Right ventricle myocardium inferior (tissue), 1 donor: ENCODE data around the gene SNX13. TPM values are rescaled to one million over a fixed set of nuclear protein-coding genes. Genes with fewer than 3 reads are reported as not detected.

Experiments
- ATAC-seq: fragments of 200-7000 bp; cut with Tn5 transposase; one replicate; pipeline ENCODE4 v1.9.1; 2020; ENCODE audit warnings: mild to moderate bottlenecking, moderate library complexity
- DNase-seq: peaks from one replicate; pipeline ENCODE4 v3.0.0; 2021; ENCODE audit errors: missing footprints
- intact Hi-C: fragments of 100-400 bp; cut with DNase I; formaldehyde crosslinking; loops from one replicate; pipeline ENCODE4 v1.11.0; 2022
- total RNA-seq: library from RNA; stranded (reverse); fragmentation: NEBNext Ultra II Directional; extraction: Animal tissue kit (Norgen Biotek cat#: 25700); gene quantifications from one replicate; pipeline ENCODE4 v1.2.1, GENCODE V29; 2021
- donor health status: DM: no; HTN: yes; CAD: no; lungs with severe emphysema.

The SNX13 gene
- total RNA-seq, 1 donor from 2014 or later: 46.7 TPM

GRCh38 chr7:17878627-17879026 lies 61.7 kb downstream of the SNX13 start:
- no peak for DNase-seq
- intact Hi-C loops: no loop called here
- no peak for ATAC-seq

- no peak for ATAC-seq
- intact Hi-C loops: no loop called here
- DNase-seq: no peak
Observed at GRCh38 chr7:17871815-17872533, 68.3 kb downstream of the SNX13 start.

- DNase-seq (no peak), ATAC-seq (no peak)
- intact Hi-C loops: no loop called here
Observed at GRCh38 chr7:17870406-17870805, 69.9 kb downstream of the SNX13 start.

- intact Hi-C loops: no loop called here
- no peak for ATAC-seq
- DNase-seq: no peak
Observed at GRCh38 chr7:17863809-17864143, 76.5 kb downstream of the SNX13 start.

- DNase-seq (no peak), ATAC-seq (no peak)
- intact Hi-C loops: no loop called here
Observed at GRCh38 chr7:17863095-17863808, 77.0 kb downstream of the SNX13 start.

- ATAC-seq: no peak
- intact Hi-C loops: no loop called here
- no peak for DNase-seq
Observed at GRCh38 chr7:17856251-17856650, 84.0 kb downstream of the SNX13 start.

GRCh38 chr7:17855202-17855601 lies 85.1 kb downstream of the SNX13 start:
- DNase-seq: no peak
- intact Hi-C loops: no loop called here

GRCh38 chr7:17854261-17855047 lies 85.8 kb downstream of the SNX13 start:
- intact Hi-C loops: no loop called here
- ATAC-seq (no peak), DNase-seq (no peak)

More at GRCh38 chr7:17855202-17855601, 85.1 kb downstream of the SNX13 start:
- no peak for ATAC-seq

GRCh38 chr7:17852361-17852760 lies 87.9 kb downstream of the SNX13 start:
- DNase-seq: no peak
- intact Hi-C loops: no loop called here
- ATAC-seq: no peak

- no peak for DNase-seq
- intact Hi-C loops: no loop called here
- ATAC-seq: no peak
Observed at GRCh38 chr7:17849504-17849903, 90.8 kb downstream of the SNX13 start.

GRCh38 chr7:17848516-17848915 lies 91.8 kb downstream of the SNX13 start:
- DNase-seq (no peak), ATAC-seq (no peak)
- intact Hi-C loops: no loop called here

- intact Hi-C loops: no loop called here
- DNase-seq (no peak), ATAC-seq (no peak)
Observed at GRCh38 chr7:17846935-17847334, 93.4 kb downstream of the SNX13 start.

GRCh38 chr7:17845197-17845547 lies 95.1 kb downstream of the SNX13 start:
- intact Hi-C loops: no loop called here
- DNase-seq (no peak), ATAC-seq (no peak)

GRCh38 chr7:17844514-17845196 lies 95.6 kb downstream of the SNX13 start:
- ATAC-seq (no peak), DNase-seq (no peak)
- intact Hi-C loops: no loop called here

- no peak for ATAC-seq
- intact Hi-C loops: no loop called here
- no peak for DNase-seq
Observed at GRCh38 chr7:17844022-17844421, 96.3 kb downstream of the SNX13 start.

- ATAC-seq: no peak
- intact Hi-C loops: no loop called here
- DNase-seq: no peak
Observed at GRCh38 chr7:17843041-17843440, 97.3 kb downstream of the SNX13 start.

GRCh38 chr7:17832820-17833355 lies 107.4 kb downstream of the SNX13 start:
- intact Hi-C loops: no loop called here
- DNase-seq (no peak), ATAC-seq (no peak)

GRCh38 chr7:17832242-17832641 lies 108.1 kb downstream of the SNX13 start:
- intact Hi-C loops: no loop called here
- no peak for DNase-seq
- no peak for ATAC-seq

GRCh38 chr7:17830206-17830605 lies 110.1 kb downstream of the SNX13 start:
- ATAC-seq: no peak
- intact Hi-C loops: no loop called here

More at GRCh38 chr7:17830206-17830605, 110.1 kb downstream of the SNX13 start:
- no peak for DNase-seq
